ENCODE measurements around the gene ELP1. TPM values are rescaled to one million over a fixed set of nuclear protein-coding genes. Genes with fewer than 3 reads are reported as not detected.

The ELP1 gene
- total RNA-seq, 1 donor from 2014 or later = 23.2 TPM

- Mint-ChIP-seq H3K4me1 (ENCODE audit: unreplicated experiment) (peaks cover 14% of the 10 kb centered on the region), H3K36me3 (ENCODE audit: low read depth, unreplicated experiment) (no peaks in the 10 kb centered on the region), H3K4me3 (ENCODE audit: unreplicated experiment) (no peak overlapping the region), H3K27me3 (ENCODE audit: unreplicated experiment) (peaks cover 11% of the 10 kb centered on the region), H3K27ac (ENCODE audit: unreplicated experiment) (no peak overlapping the region), H3K9me3 (ENCODE audit: unreplicated experiment) (no peaks in the 10 kb centered on the region)
- DNase-seq (ENCODE audit: low spot score) = no peak
- TF ChIP-seq CTCF (IDR thresholded peaks at IDR 0.05; ENCODE audit: unreplicated experiment) = no peak
Measured at GRCh38 chr9:108855529-108855886, 78.4 kb downstream of the ELP1 start.

GRCh38 chr9:108854641-108855528, 79.0 kb downstream of the ELP1 start:
- no peaks in the 10 kb centered on the region for H3K36me3 Mint-ChIP-seq (ENCODE audit: low read depth, unreplicated experiment)
- H3K9me3 Mint-ChIP-seq (ENCODE audit: unreplicated experiment) = no peaks in the 10 kb centered on the region
- no peak for TF ChIP-seq CTCF (IDR thresholded peaks at IDR 0.05; ENCODE audit: unreplicated experiment)
- peaks cover 14% of the 10 kb centered on the region for H3K4me1 Mint-ChIP-seq (ENCODE audit: unreplicated experiment)
- DNase-seq (ENCODE audit: low spot score) = no peak
- H3K4me3 Mint-ChIP-seq (ENCODE audit: unreplicated experiment) = no peak overlapping the region
- peaks cover 11% of the 10 kb centered on the region for H3K27me3 Mint-ChIP-seq (ENCODE audit: unreplicated experiment)
- no peak overlapping the region for H3K27ac Mint-ChIP-seq (ENCODE audit: unreplicated experiment)

- Mint-ChIP-seq H3K4me3 (ENCODE audit: unreplicated experiment) (no peak overlapping the region), H3K27ac (ENCODE audit: unreplicated experiment) (no peak overlapping the region), H3K27me3 (ENCODE audit: unreplicated experiment) (peaks cover 11% of the 10 kb centered on the region), H3K36me3 (ENCODE audit: low read depth, unreplicated experiment) (no peaks in the 10 kb centered on the region), H3K4me1 (ENCODE audit: unreplicated experiment) (peaks cover 14% of the 10 kb centered on the region), H3K9me3 (ENCODE audit: unreplicated experiment) (no peaks in the 10 kb centered on the region)
- DNase-seq (ENCODE audit: low spot score) = no peak
- no peak for TF ChIP-seq CTCF (IDR thresholded peaks at IDR 0.05; ENCODE audit: unreplicated experiment)
Measured at GRCh38 chr9:108854094-108854493, 79.8 kb downstream of the ELP1 start.

GRCh38 chr9:108852079-108852478, 81.8 kb downstream of the ELP1 start:
- Mint-ChIP-seq H3K9me3 (ENCODE audit: unreplicated experiment) (no peaks in the 10 kb centered on the region), H3K27ac (ENCODE audit: unreplicated experiment) (peak overlapping the region; percentile 71), H3K36me3 (ENCODE audit: low read depth, unreplicated experiment) (no peaks in the 10 kb centered on the region), H3K4me1 (ENCODE audit: unreplicated experiment) (peaks cover 14% of the 10 kb centered on the region), H3K4me3 (ENCODE audit: unreplicated experiment) (no peak overlapping the region), H3K27me3 (ENCODE audit: unreplicated experiment) (peaks cover 8% of the 10 kb centered on the region)
- DNase-seq (ENCODE audit: low spot score) = no peak
- no peak for TF ChIP-seq CTCF (IDR thresholded peaks at IDR 0.05; ENCODE audit: unreplicated experiment)

GRCh38 chr9:108851138-108851537, 82.8 kb downstream of the ELP1 start:
- H3K36me3 Mint-ChIP-seq (ENCODE audit: low read depth, unreplicated experiment) = no peaks in the 10 kb centered on the region
- no peak for TF ChIP-seq CTCF (IDR thresholded peaks at IDR 0.05; ENCODE audit: unreplicated experiment)
- DNase-seq (ENCODE audit: low spot score) = no peak
- no peak overlapping the region for H3K27ac Mint-ChIP-seq (ENCODE audit: unreplicated experiment)
- peaks cover under 1% of the 10 kb centered on the region for H3K27me3 Mint-ChIP-seq (ENCODE audit: unreplicated experiment)
- no peak overlapping the region for H3K4me3 Mint-ChIP-seq (ENCODE audit: unreplicated experiment)
- no peaks in the 10 kb centered on the region for H3K9me3 Mint-ChIP-seq (ENCODE audit: unreplicated experiment)
- peaks cover 14% of the 10 kb centered on the region for H3K4me1 Mint-ChIP-seq (ENCODE audit: unreplicated experiment)
